ENCODE results near the gene HAPLN2. TPM values are rescaled to one million over a fixed set of nuclear protein-coding genes. Genes with fewer than 3 reads are reported as not detected.

HAPLN2 gene
- total and polyA plus RNA-seq, 2 of the 4 experiments (the other 2 are of a cell fraction), result not detected

GRCh38 chr1:156608981-156609380 is 10.2 kb upstream of the HAPLN2 start:
- no peaks in the 10 kb centered on the region for H3K36me3 ChIP-seq (ENCODE audit: control insufficient read depth, insufficient read depth, low read length)
- H2BK5ac ChIP-seq (ENCODE audit: low read depth, low read length, poor library complexity, severe bottlenecking), result no peak overlapping the region
- H3K18ac ChIP-seq (ENCODE audit: low read depth, low read length), result no peak overlapping the region
- H4K5ac ChIP-seq (ENCODE audit: low read depth, low read length), result no peak overlapping the region
- ChIA-PET CTCF (interaction anchor here (1.0 to 1.4 kb wide), 4 partner anchors 8 to 223 kb away, joined by 3 to 7 read pairs (median 4); partner anchors contain the start of gene NAXE), POLR2A (ENCODE audit: unreplicated experiment) (no interaction called here)
- TF ChIP-seq BHLHE40 (IDR thresholded peaks at IDR 0.05; ENCODE audit: low read depth, low read length) (no peak), NFE2L2 (IDR thresholded peaks at IDR 0.05; ENCODE audit: low read depth, low read length) (no peak), USF2 (IDR thresholded peaks at IDR 0.05; ENCODE audit: low read depth, low read length) (no peak), CTCF (conservative IDR thresholded peaks at IDR 0.05; ENCODE audit: low read depth, low read length) (peak; percentile 46), RAD21 (IDR thresholded peaks at IDR 0.05; ENCODE audit: low read length) (peak; percentile 54), RFX5 (IDR thresholded peaks at IDR 0.05; ENCODE audit: low read depth, low read length) (no peak), POLR2A (IDR thresholded peaks at IDR 0.05; ENCODE audit: low read depth, low read length) (no peak), SMC3 (IDR thresholded peaks at IDR 0.05; ENCODE audit: low read depth, low read length) (peak; percentile 62; the same call in 1 of the 2 replicates), MXI1 (IDR thresholded peaks at IDR 0.05; ENCODE audit: borderline replicate concordance, low read depth, low read length) (no peak)
- BruUV-seq (replicated peaks), result no TSS peak
- no peaks in the 10 kb centered on the region for H3K9me3 ChIP-seq (ENCODE audit: control insufficient read depth, insufficient read depth, low read length)
- no peak overlapping the region for H3K14ac ChIP-seq (replicated peaks; ENCODE audit: low read depth, low read length)
- no peak overlapping the region for H2AK5ac ChIP-seq (ENCODE audit: low read depth, low read length)
- no peak overlapping the region for H4K8ac ChIP-seq (ENCODE audit: low read depth in 2 of 2, low read length in 2 of 2)
- H4K20me1 ChIP-seq (ENCODE audit: insufficient read depth, low read length), result no peaks in the 10 kb centered on the region
- H3K4ac ChIP-seq (ENCODE audit: low read depth, low read length), result no peak overlapping the region
- no peak overlapping the region for H2BK20ac ChIP-seq (ENCODE audit: low read depth, low read length)
- ATAC-seq (ENCODE audit: low read depth) (peak; percentile 64; the same call in 1 of the 2 replicates), DNase-seq (no peak)
- peaks cover 27% of the 10 kb centered on the region for H3K27me3 ChIP-seq (ENCODE audit: control insufficient read depth, insufficient read depth, low read length)
- peak overlapping the region; percentile 64 for H2AFZ ChIP-seq (replicated peaks; ENCODE audit: low read length, poor library complexity)
- H3K9ac ChIP-seq (ENCODE audit: low read depth, low read length), result no peak overlapping the region
- dilution Hi-C loops (cut with HindIII; ENCODE audit: low sequenced_read_pairs, unreplicated experiment) (no loop called here), intact Hi-C loops (cut with micrococcal nuclease) (loop anchor here (1.0 to 2.0 kb wide), 4 partner anchors 25 to 226 kb away; no protein-coding TSS in a partner anchor), in situ Hi-C loops (cut with MboI; ENCODE audit: low sequenced_read_pairs) (loop anchor here (5.0 kb wide), 1 partner anchor 222 kb away; no protein-coding TSS in a partner anchor)
- no peak overlapping the region for H3K4me3 ChIP-seq (ENCODE audit: insufficient read depth, low read depth, low read length)
- H3K56ac ChIP-seq (ENCODE audit: extremely low read depth, insufficient read depth, low read length), result no peak overlapping the region
- no peak overlapping the region for H3K27ac ChIP-seq (ENCODE audit: insufficient read depth, low read length)
- H3K4me1 ChIP-seq (ENCODE audit: control insufficient read depth, insufficient read depth, low read length), result no peaks in the 10 kb centered on the region
- H3K9me1 ChIP-seq (ENCODE audit: insufficient read depth, low read length), result no peaks in the 10 kb centered on the region
- no peak overlapping the region for H2BK15ac ChIP-seq (ENCODE audit: low read depth, low read length)
- H3K23ac ChIP-seq (ENCODE audit: low read depth, low read length), result no peak overlapping the region
- no peak overlapping the region for H2AK9ac ChIP-seq (replicated peaks; ENCODE audit: low read depth, low read length, poor library complexity)
- 0% methylated on average over 1 of the region's 6 CpGs; no CpG with 5 or more reads in 1 of the 2 experiments for WGBS, 2 experiments (ENCODE audit: extremely low coverage in 2 of 2, insufficient read length in 1 of 2)
- H2BK120ac ChIP-seq (ENCODE audit: low read depth, low read length), result no peak overlapping the region
- no peak overlapping the region for H3K4me2 ChIP-seq (ENCODE audit: low read depth, low read length)
- H4K91ac ChIP-seq (ENCODE audit: insufficient read depth, low read depth, low read length), result no peak overlapping the region
- H3K79me1 ChIP-seq (ENCODE audit: low read depth in 1 of 2, low read length in 2 of 2), result no peaks in the 10 kb centered on the region

All from IMR-90 (cell line).